HepG2 (cell line): ENCODE results near the gene COMMD3. TPM values are rescaled to one million over a fixed set of nuclear protein-coding genes. Genes with fewer than 3 reads are reported as not detected.

Experiments
- ATAC-seq: fragments of 200-7000 bp; cut with Tn5 transposase; 3 replicates; pipeline ENCODE4 v1.9.1; 2020; ENCODE audit warnings: mild to moderate bottlenecking, moderate library complexity
- BruUV-seq: library from RNA; stranded (reverse); fragments of 400-500 nt; replicated peaks from 2 replicates; lab custom pipeline; 2021; lab: Mats Ljungman, UMichigan
- CTCF ChIA-PET: fragments of 300-600 bp; formaldehyde crosslinking; extraction: SDS; loops from one replicate; lab custom pipeline; 2021; ENCODE audit warnings: low total read pairs, inconsistent platforms, low intra/inter-chr PET ratio; lab: Yijun Ruan, JAX
- POLR2A ChIA-PET: fragments of 350-600 bp; sonication (Branson Sonifier 250); formaldehyde crosslinking; loops from one replicate; lab custom pipeline; 2020; ENCODE audit warnings: antibody characterized with exemption, inconsistent platforms; lab: Yijun Ruan, JAX
- DNase-seq: peaks from one replicate; pipeline ENCODE4 v3.0.0-alpha.2; 2015; ENCODE audit warnings: low spot score
- FAIRE-seq: peaks from 3 replicates; lab custom pipeline; 2011; peaks lifted over from hg19 to GRCh38; lab: Jason Lieb, UNC
- H2AFZ ChIP-seq: one replicate; pipeline ENCODE4 v1.6.1; 2011; ENCODE audit warnings: low read length, inconsistent platforms
- H3K27ac ChIP-seq: fragments of 300-600 bp; 3 replicates; pipeline ENCODE4 v1.8.0; 2011; ENCODE audit warnings: mixed run types, mild to moderate bottlenecking, mixed read lengths, low read length, inconsistent platforms; ENCODE audit not compliant: insufficient read depth; ENCODE audit errors: extremely low read length
- H3K27me3 ChIP-seq, 2 experiments: fragments of 200-600 bp in 1 of 2; 2 replicates in 1 of 2; 3 replicates in 1 of 2; pipeline versions ENCODE4 v1.6.0 to v1.8.0; 2011; ENCODE audit warnings: low read length in 2 of 2, mild to moderate bottlenecking in 2 of 2, moderate library complexity in 2 of 2, inconsistent platforms in 1 of 2; ENCODE audit not compliant: insufficient read depth in 2 of 2, control insufficient read depth in 1 of 2
- H3K36me3 ChIP-seq, 2 experiments: fragments of 200-600 bp in 1 of 2; replicated peaks in 1 of 2; 2 replicates in 1 of 2; 3 replicates in 1 of 2; pipeline versions ENCODE4 v1.5.1 to v1.8.0; 2011; ENCODE audit warnings: low read length in 2 of 2, inconsistent platforms in 1 of 2; ENCODE audit not compliant: insufficient read depth in 2 of 2, control insufficient read depth in 1 of 2
- H3K4me1 ChIP-seq: 2 replicates; pipeline ENCODE4 v1.5.1; 2012; ENCODE audit warnings: low read length, inconsistent platforms; ENCODE audit not compliant: insufficient read depth
- H3K4me2 ChIP-seq: 2 replicates; pipeline ENCODE4 v1.6.0; 2011; ENCODE audit warnings: low read depth, low read length, inconsistent platforms
- H3K4me3 ChIP-seq, 3 experiments: fragments of 200-600 bp in 1 of 3; sonication (generic), shearing (Covaris generic) in 1 of 3; replicated peaks in 1 of 3; 2 replicates each; pipeline ENCODE4 v1.5.1; 2011 to 2016; ENCODE audit warnings: low read length in 3 of 3, inconsistent platforms in 2 of 3, low read depth in 2 of 3, mild to moderate bottlenecking in 2 of 3, control low read depth in 1 of 3, mixed read lengths in 1 of 3; ENCODE audit not compliant: insufficient read depth in 1 of 3
- H3K79me2 ChIP-seq: one replicate; pipeline ENCODE4 v1.6.1; 2011; ENCODE audit warnings: low read length, inconsistent platforms; ENCODE audit not compliant: insufficient read depth
- H3K9ac ChIP-seq: 2 replicates; pipeline ENCODE4 v1.6.0; 2011; ENCODE audit warnings: mild to moderate bottlenecking, low read depth, low read length, inconsistent platforms; ENCODE audit not compliant: insufficient read depth
- H3K9me3 ChIP-seq: 2 replicates; pipeline ENCODE4 v1.5.1; 2012; ENCODE audit warnings: mild to moderate bottlenecking, low read length
- H4K20me1 ChIP-seq: 2 replicates; pipeline ENCODE4 v1.6.0; 2011; ENCODE audit warnings: inconsistent platforms, mild to moderate bottlenecking, low read length, moderate library complexity; ENCODE audit not compliant: insufficient read depth
- DNMT1 ChIP-seq: sonication (generic); formaldehyde crosslinking; IDR thresholded peaks from 2 replicates; pipeline ENCODE4 v1.5.1; 2020; ENCODE audit warnings: mild to moderate bottlenecking, missing genetic modification reagents
- ELF1 ChIP-seq: sonication (generic); formaldehyde crosslinking; IDR thresholded peaks from 2 replicates; pipeline ENCODE4 v1.4.0; 2020; ENCODE audit warnings: missing genetic modification reagents
- FOXC1 ChIP-seq: sonication (generic); formaldehyde crosslinking; IDR thresholded peaks from 2 replicates; pipeline ENCODE4 v1.8.0; 2022; ENCODE audit warnings: mild to moderate bottlenecking, missing genetic modification reagents, borderline replicate concordance
- MIER3 ChIP-seq: IDR thresholded peaks from 2 replicates; pipeline ENCODE4 v1.6.1; 2016; ENCODE audit warnings: missing compliant biosample characterization, borderline replicate concordance
- NFKBIZ ChIP-seq: IDR thresholded peaks from 2 replicates; pipeline ENCODE4 v1.6.1; 2018; ENCODE audit warnings: missing genetic modification reagents, missing compliant biosample characterization
- REXO4 ChIP-seq: sonication (generic); formaldehyde crosslinking; IDR thresholded peaks from 2 replicates; pipeline ENCODE4 v1.8.0; 2022; ENCODE audit warnings: missing genetic modification reagents, mild to moderate bottlenecking, borderline replicate concordance
- SMAD1 ChIP-seq: sonication (generic); formaldehyde crosslinking; IDR thresholded peaks from 2 replicates; pipeline ENCODE4 v1.4.0; 2020; ENCODE audit warnings: missing genetic modification reagents, low read depth, mild to moderate bottlenecking, borderline replicate concordance
- TEF ChIP-seq: sonication (generic); formaldehyde crosslinking; IDR thresholded peaks from 2 replicates; pipeline ENCODE4 v1.5.0; 2020; ENCODE audit warnings: missing genetic modification reagents
- THAP7 ChIP-seq: sonication (generic); formaldehyde crosslinking; IDR thresholded peaks from 2 replicates; pipeline ENCODE4 v1.8.1; 2023; ENCODE audit warnings: mild to moderate bottlenecking, missing genetic modification reagents
- TOPORS ChIP-seq: sonication (generic); formaldehyde crosslinking; IDR thresholded peaks from 2 replicates; pipeline ENCODE4 v1.8.0; 2023; ENCODE audit warnings: mild to moderate bottlenecking, missing genetic modification reagents
- ZBTB2 ChIP-seq: sonication (generic); formaldehyde crosslinking; IDR thresholded peaks from 2 replicates; pipeline ENCODE4 v1.8.0; 2022; ENCODE audit warnings: low read depth, missing genetic modification reagents
- ZBTB21 ChIP-seq: sonication (generic); formaldehyde crosslinking; IDR thresholded peaks from 2 replicates; pipeline ENCODE4 v1.4.0; 2020; ENCODE audit warnings: missing genetic modification reagents
- ZKSCAN5 ChIP-seq: sonication (generic); formaldehyde crosslinking; IDR thresholded peaks from 2 replicates; pipeline ENCODE4 v1.5.1; 2020; ENCODE audit warnings: mild to moderate bottlenecking, missing genetic modification reagents
- ZSCAN25 ChIP-seq: sonication (generic); formaldehyde crosslinking; IDR thresholded peaks from 2 replicates; pipeline ENCODE4 v1.8.0; 2022; ENCODE audit warnings: mild to moderate bottlenecking, missing genetic modification reagents
- WGBS: methylation state at CpG from one replicate; pipeline ENCODE4 v1.1.6; 2017; ENCODE audit warnings: low lambda C conversion rate; 5-methylcytosine and 5-hydroxymethylcytosine counted together
- in situ Hi-C: cut with HindIII; loops from 2 replicates; pipeline ENCODE4 v1.10.0; 2017; ENCODE audit warnings: low pct_unique_long_range_greater_than_20kb; ENCODE audit not compliant: extremely low pct_ligation_motif_present
- intact Hi-C: fragments of 100-400 bp; cut with micrococcal nuclease; formaldehyde crosslinking; loops from one replicate; pipeline ENCODE4 v1.10.0; 2022; ENCODE audit not compliant: unreplicated experiment
- polyA plus RNA-seq, 8 experiments: library from polyadenylated mRNA; depleted of rRNA in 3 of 8; stranded (reverse) in 7 of 8; unstranded in 1 of 8; fragments of >200 nt; fragmentation: Illumina TruSeq in 4 of 8; extraction: Trizol in 4 of 8; gene quantifications; 2 replicates each; pipeline versions ENCODE4 v1.2.1 to v1.2.3, GENCODE V29; 2011 to 2016; ENCODE audit warnings: low read depth in 4 of 8, missing spikeins in 1 of 8, mixed read lengths in 1 of 8; ENCODE audit not compliant: insufficient read depth in 1 of 8
- total RNA-seq, 5 experiments: library from RNA; depleted of rRNA; stranded (reverse); fragments of >200 nt; fragmentation: Illumina TruSeq; extraction: Trizol; gene quantifications; 2 replicates each; pipeline ENCODE4 v1.2.3, GENCODE V29; 2016; ENCODE audit warnings: low read depth in 1 of 5

COMMD3 gene
- total and polyA plus RNA-seq, 2 of the 13 experiments (the other 11 are each of a cell fraction or from before 2014, with no cell fraction given) = 38.7 to 54.4 TPM

- BruUV-seq = no TSS peak
- FAIRE-seq (no peak), ATAC-seq (no peak), DNase-seq (no peak)
- Histone ChIP-seq H3K79me2 (no peaks in the 10 kb centered on the region), H2AFZ (no peak overlapping the region), H3K27me3 (no peaks in the 10 kb centered on the region), H3K4me3 (no peak overlapping the region), H3K9me3 (no peaks in the 10 kb centered on the region), H3K36me3 (no peaks in the 10 kb centered on the region), H3K27ac (no peak overlapping the region), H3K4me1 (no peaks in the 10 kb centered on the region), H3K9ac (no peak overlapping the region), H3K4me2 (no peak overlapping the region), H4K20me1 (no peaks in the 10 kb centered on the region)
- ChIA-PET POLR2A (no interaction called here), CTCF (no interaction called here)
- in situ Hi-C loops (no loop called here), intact Hi-C loops (no loop called here)
- no peak for TF ChIP-seq REXO4 (CRISPR knock-in tag)
- TF ChIP-seq ELF1 (CRISPR knock-in tag) = no peak
- TF ChIP-seq THAP7 = no peak
- TF ChIP-seq DNMT1 = no peak
- no peak for TF ChIP-seq FOXC1 (CRISPR knock-in tag)
- TF ChIP-seq TEF (CRISPR knock-in tag) = no peak
- TF ChIP-seq MIER3 (CRISPR knock-in tag) = no peak
- 90% methylated on average over 1 of the region's 1 CpG for WGBS
These were observed 51.3 kb downstream of the COMMD3 start for GRCh38 chr10:22367471-22367870.

- Histone ChIP-seq H2AFZ (no peak overlapping the region), H3K4me1 (no peaks in the 10 kb centered on the region), H3K79me2 (no peaks in the 10 kb centered on the region), H3K27me3 (no peaks in the 10 kb centered on the region), H4K20me1 (no peaks in the 10 kb centered on the region), H3K4me2 (no peak overlapping the region), H3K9ac (no peak overlapping the region), H3K9me3 (no peaks in the 10 kb centered on the region), H3K36me3 (no peaks in the 10 kb centered on the region), H3K4me3 (no peak overlapping the region), H3K27ac (no peak overlapping the region)
- POLR2A ChIA-PET = no interaction called here
- CTCF ChIA-PET = no interaction called here
- DNase-seq = no peak
- no TSS peak for BruUV-seq
- in situ Hi-C loops = no loop called here
- no peak for FAIRE-seq
- ATAC-seq = no peak
- intact Hi-C loops = no loop called here
- no peak for TF ChIP-seq ZSCAN25 (CRISPR knock-in tag)
- TF ChIP-seq ZBTB2 (CRISPR knock-in tag) = no peak
- no peak for TF ChIP-seq ZKSCAN5 (CRISPR knock-in tag)
- TF ChIP-seq TOPORS (CRISPR knock-in tag) = no peak
- TF ChIP-seq ZBTB21 (CRISPR knock-in tag) = no peak
- TF ChIP-seq NFKBIZ (CRISPR knock-in tag) = no peak
- TF ChIP-seq SMAD1 (CRISPR knock-in tag) = no peak
- 28% methylated on average over 4 of the region's 4 CpGs for WGBS
These were observed 52.2 kb downstream of the COMMD3 start for GRCh38 chr10:22368402-22368801.
